Keratinocyte (primary cell): ENCODE data around the gene ATRNL1.

ENCODE experiments used
- EZH2 ChIP-seq: IDR thresholded peaks from one replicate; pipeline ENCODE4 v1.6.1; 2012; ENCODE audit warnings: inconsistent platforms, mild to moderate bottlenecking, low read length, moderate library complexity
- TF ChIP-seq, protein P1 (sequence below), 3 experiments: IDR thresholded peaks in 1 of 3; conservative IDR thresholded peaks in 1 of 3; optimal IDR thresholded peaks in 1 of 3; 2 replicates in 2 of 3; 3 replicates in 1 of 3; pipeline versions ENCODE3 to v1.5.1; 2011; ENCODE audit warnings: low read length in 3 of 3, mild to moderate bottlenecking in 3 of 3, moderate library complexity in 2 of 3, control low read depth in 1 of 3, inconsistent platforms in 1 of 3; ENCODE audit not compliant: insufficient read depth in 2 of 3; ENCODE audit errors: extremely low read depth in 1 of 3

GRCh38 chr10:115771755-115772154, 678.6 kb downstream of the ATRNL1 start:
- TF ChIP-seq, protein P1, sequence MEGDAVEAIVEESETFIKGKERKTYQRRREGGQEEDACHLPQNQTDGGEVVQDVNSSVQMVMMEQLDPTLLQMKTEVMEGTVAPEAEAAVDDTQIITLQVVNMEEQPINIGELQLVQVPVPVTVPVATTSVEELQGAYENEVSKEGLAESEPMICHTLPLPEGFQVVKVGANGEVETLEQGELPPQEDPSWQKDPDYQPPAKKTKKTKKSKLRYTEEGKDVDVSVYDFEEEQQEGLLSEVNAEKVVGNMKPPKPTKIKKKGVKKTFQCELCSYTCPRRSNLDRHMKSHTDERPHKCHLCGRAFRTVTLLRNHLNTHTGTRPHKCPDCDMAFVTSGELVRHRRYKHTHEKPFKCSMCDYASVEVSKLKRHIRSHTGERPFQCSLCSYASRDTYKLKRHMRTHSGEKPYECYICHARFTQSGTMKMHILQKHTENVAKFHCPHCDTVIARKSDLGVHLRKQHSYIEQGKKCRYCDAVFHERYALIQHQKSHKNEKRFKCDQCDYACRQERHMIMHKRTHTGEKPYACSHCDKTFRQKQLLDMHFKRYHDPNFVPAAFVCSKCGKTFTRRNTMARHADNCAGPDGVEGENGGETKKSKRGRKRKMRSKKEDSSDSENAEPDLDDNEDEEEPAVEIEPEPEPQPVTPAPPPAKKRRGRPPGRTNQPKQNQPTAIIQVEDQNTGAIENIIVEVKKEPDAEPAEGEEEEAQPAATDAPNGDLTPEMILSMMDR (optimal IDR thresholded peaks at IDR 0.05 in 1 of 3, IDR thresholded peaks at IDR 0.05 in 1 of 3, conservative IDR thresholded peaks at IDR 0.05 in 1 of 3; ENCODE audit: extremely low read depth in 1 of 3, insufficient read depth in 2 of 3, low read length in 3 of 3) = no peak
- no peak for TF ChIP-seq EZH2
